ENCODE data around the gene WAC. TPM values are rescaled to one million over a fixed set of nuclear protein-coding genes. Genes with fewer than 3 reads are reported as not detected.
"Not testable (repeated sequence)": the region's sequence is repeated elsewhere in the genome, so short reads cannot be mapped to it uniquely, and the experiment has no call there.

WAC gene
- total RNA-seq, 2 donors from 2014 or later = 75.4 to 94.1 TPM

- no peaks in the 10 kb centered on the region for H3K27me3 ChIP-seq
- no peak overlapping the region for H3K4me3 ChIP-seq
- no peaks in the 10 kb centered on the region for H3K9me3 ChIP-seq
- DNase-seq (ENCODE audit: low spot score) = no peak
- H3K36me3 ChIP-seq = no peaks in the 10 kb centered on the region
- H3K27ac ChIP-seq = no peak overlapping the region
- TF ChIP-seq CTCF (IDR thresholded peaks at IDR 0.05) = no peak
- peaks cover 0 to 37% of the 10 kb centered on the region in 2 donors for H3K4me1 ChIP-seq
Measured at GRCh38 chr10:28604567-28605536, 71.9 kb downstream of the WAC start.

- TF ChIP-seq CTCF (IDR thresholded peaks at IDR 0.05) = no peak
- Histone ChIP-seq H3K27ac (no peak overlapping the region), H3K4me3 (no peak overlapping the region), H3K4me1 (peaks cover 0 to 37% of the 10 kb centered on the region in 2 donors), H3K36me3 (peaks cover 15% of the 10 kb centered on the region), H3K9me3 (no peaks in the 10 kb centered on the region), H3K27me3 (no peaks in the 10 kb centered on the region)
- DNase-seq (ENCODE audit: low spot score) = no peak
Measured at GRCh38 chr10:28606568-28606967, 73.7 kb downstream of the WAC start.

- H3K27ac ChIP-seq; DNase-seq (ENCODE audit: low spot score); H3K9me3 ChIP-seq; H3K27me3 ChIP-seq; H3K4me3 ChIP-seq: not testable (repeated sequence)
- H3K36me3 ChIP-seq = peaks cover 41% of the 10 kb centered on the region
- peaks cover 0 to 20% of the 10 kb centered on the region in 2 donors for H3K4me1 ChIP-seq
Measured at GRCh38 chr10:28609636-28610035, 76.7 kb downstream of the WAC start.

- H3K9me3 ChIP-seq = no peaks in the 10 kb centered on the region
- no peak overlapping the region for H3K27ac ChIP-seq
- no peak overlapping the region for H3K4me3 ChIP-seq
- H3K27me3 ChIP-seq = no peaks in the 10 kb centered on the region
- H3K4me1 ChIP-seq = no peaks in the 10 kb centered on the region
- H3K36me3 ChIP-seq = peaks cover 73% of the 10 kb centered on the region
- no peak for TF ChIP-seq CTCF (IDR thresholded peaks at IDR 0.05)
- no peak for DNase-seq (ENCODE audit: low spot score)
Measured at GRCh38 chr10:28612877-28613276, 80.0 kb downstream of the WAC start.

GRCh38 chr10:28616514-28616913, 83.6 kb downstream of the WAC start:
- Histone ChIP-seq H3K27me3 (no peaks in the 10 kb centered on the region), H3K4me3 (no peak overlapping the region), H3K9me3 (no peaks in the 10 kb centered on the region), H3K4me1 (no peaks in the 10 kb centered on the region), H3K27ac (no peak overlapping the region), H3K36me3 (peaks cover 84% of the 10 kb centered on the region)
- no peak for TF ChIP-seq CTCF (IDR thresholded peaks at IDR 0.05)
- no peak for DNase-seq (ENCODE audit: low spot score)

GRCh38 chr10:28619455-28619854, 86.5 kb downstream of the WAC start:
- H3K4me1 ChIP-seq = no peaks in the 10 kb centered on the region
- H3K27ac ChIP-seq = no peak overlapping the region
- peaks cover 59% of the 10 kb centered on the region for H3K36me3 ChIP-seq
- H3K9me3 ChIP-seq = no peaks in the 10 kb centered on the region
- no peaks in the 10 kb centered on the region for H3K27me3 ChIP-seq
- H3K4me3 ChIP-seq = no peak overlapping the region
- TF ChIP-seq CTCF (IDR thresholded peaks at IDR 0.05) = no peak
- no peak for DNase-seq (ENCODE audit: low spot score)

Measured in right atrium auricular region (tissue), 2 donors.